GM23338 (cell line): ENCODE results near the gene LIX1L. TPM values are rescaled to one million over a fixed set of nuclear protein-coding genes. Genes with fewer than 3 reads are reported as not detected.

ENCODE experiments used
- ATAC-seq: fragments of 200-7000 bp; cut with Tn5 transposase; 3 replicates; pipeline ENCODE4 v1.9.1; 2020
- DNase-seq: peaks from one replicate; pipeline ENCODE4 v3.0.0-alpha.2; 2015; ENCODE audit warnings: low spot score
- H2AFZ ChIP-seq: fragments of 200-600 bp; sonication (generic); 2 replicates; pipeline ENCODE4 v1.8.0; 2016; ENCODE audit warnings: antibody characterized with exemption, mild to moderate bottlenecking, moderate library complexity
- H3F3A ChIP-seq: fragments of 200-600 bp; sonication (generic); replicated peaks from 2 replicates; pipeline ENCODE4 v1.8.0; 2017; ENCODE audit warnings: antibody characterized with exemption, mixed run types, low read depth
- H3K27ac ChIP-seq: fragments of 200-600 bp; sonication (generic); 2 replicates; pipeline ENCODE4 v1.6.1; 2016; ENCODE audit warnings: low read depth
- H3K27me3 ChIP-seq: fragments of 200-600 bp; sonication (generic); 2 replicates; pipeline ENCODE4 v1.8.0; 2016; ENCODE audit warnings: mild to moderate bottlenecking, mixed run types, moderate library complexity; ENCODE audit not compliant: insufficient read depth
- H3K36me3 ChIP-seq: fragments of 200-600 bp; sonication (generic); 2 replicates; pipeline ENCODE4 v1.8.0; 2016; ENCODE audit warnings: mild to moderate bottlenecking; ENCODE audit not compliant: insufficient read depth
- H3K4me1 ChIP-seq: fragments of 200-600 bp; sonication (generic); 2 replicates; pipeline ENCODE4 v1.8.0; 2016; ENCODE audit warnings: mild to moderate bottlenecking, moderate library complexity; ENCODE audit not compliant: insufficient read depth
- H3K4me2 ChIP-seq: fragments of 200-600 bp; sonication (generic); 2 replicates; pipeline ENCODE4 v1.7.1; 2017; ENCODE audit warnings: mixed run types
- H3K4me3 ChIP-seq: fragments of 200-600 bp; sonication (generic); 2 replicates; pipeline ENCODE4 v1.6.1; 2016; ENCODE audit warnings: mixed run types
- H3K79me2 ChIP-seq: fragments of 200-600 bp; sonication (generic); replicated peaks from 2 replicates; pipeline ENCODE4 v1.8.0; 2017; ENCODE audit warnings: mild to moderate bottlenecking; ENCODE audit not compliant: insufficient read depth
- H3K9me2 ChIP-seq: fragments of 200-600 bp; sonication (generic); 2 replicates; pipeline ENCODE4 v1.8.0; 2017; ENCODE audit not compliant: insufficient read depth
- H4K20me1 ChIP-seq: fragments of 200-600 bp; sonication (generic); replicated peaks from 2 replicates; pipeline ENCODE4 v1.8.0; 2017; ENCODE audit warnings: mild to moderate bottlenecking; ENCODE audit not compliant: insufficient read depth
- H3K27ac Mint-ChIP-seq: 2 replicates; pipeline ENCODE4 v1.8.0; 2020; ENCODE audit warnings: inconsistent platforms, mild to moderate bottlenecking, moderate library complexity, mixed read lengths
- H3K27me3 Mint-ChIP-seq: 3 replicates; pipeline ENCODE4 v1.8.0; 2022; ENCODE audit warnings: low read depth, mild to moderate bottlenecking, moderate library complexity, mixed read lengths, inconsistent platforms; ENCODE audit not compliant: insufficient read depth, poor library complexity
- H3K36me3 Mint-ChIP-seq: 3 replicates; pipeline ENCODE4 v1.8.0; 2021; ENCODE audit warnings: low read depth, mild to moderate bottlenecking, inconsistent platforms, moderate library complexity, mixed read lengths
- H3K4me1 Mint-ChIP-seq: 3 replicates; pipeline ENCODE4 v1.8.0; 2020; ENCODE audit warnings: mild to moderate bottlenecking, inconsistent platforms, mixed read lengths
- H3K4me3 Mint-ChIP-seq: 3 replicates; pipeline ENCODE4 v1.8.0; 2021; ENCODE audit warnings: moderate library complexity, mild to moderate bottlenecking, inconsistent platforms, mixed read lengths
- H3K9me3 Mint-ChIP-seq: 3 replicates; pipeline ENCODE4 v1.8.0; 2020; ENCODE audit warnings: moderate library complexity, mild to moderate bottlenecking, inconsistent platforms, mixed read lengths
- CREB1 ChIP-seq: fragments of 250-450 bp; sonication (Bioruptor Pico); IDR thresholded peaks from 2 replicates; pipeline ENCODE4 v1.5.0; 2020; ENCODE audit warnings: low read depth, mild to moderate bottlenecking, moderate library complexity
- ETS1 ChIP-seq: IDR thresholded peaks from 2 replicates; pipeline ENCODE4 v1.6.1; 2016; ENCODE audit warnings: antibody characterized with exemption
- EZH2 ChIP-seq: fragments of 200-600 bp; sonication (generic); IDR thresholded peaks from one replicate; pipeline ENCODE4 v1.8.0; 2017; ENCODE audit warnings: antibody characterized with exemption, mild to moderate bottlenecking, low read depth; ENCODE audit not compliant: unreplicated experiment
- EZH2phosphoT487 ChIP-seq: fragments of 200-600 bp; sonication (generic); IDR thresholded peaks from one replicate; pipeline ENCODE4 v1.8.1; 2018; ENCODE audit warnings: antibody characterized with exemption; ENCODE audit not compliant: unreplicated experiment
- JUNB ChIP-seq: IDR thresholded peaks from one replicate; pipeline ENCODE4 v1.6.1; 2016; ENCODE audit warnings: antibody characterized with exemption; ENCODE audit not compliant: unreplicated experiment
- NANOG ChIP-seq: IDR thresholded peaks from 2 replicates; pipeline ENCODE4 v1.6.1; 2016; ENCODE audit warnings: antibody characterized with exemption, borderline replicate concordance
- POLR2AphosphoS5 ChIP-seq: IDR thresholded peaks from 2 replicates; pipeline ENCODE4 v1.6.1; 2016; ENCODE audit warnings: antibody characterized with exemption, low read depth
- REST ChIP-seq: IDR thresholded peaks from one replicate; pipeline ENCODE4 v1.6.1; 2018; ENCODE audit warnings: antibody characterized with exemption; ENCODE audit not compliant: unreplicated experiment
- STAT1 ChIP-seq: IDR thresholded peaks from one replicate; pipeline ENCODE4 v1.6.1; 2016; ENCODE audit warnings: antibody characterized with exemption; ENCODE audit not compliant: unreplicated experiment
- ZNF331 ChIP-seq: fragments of 250-450 bp; sonication (Bioruptor Pico); IDR thresholded peaks from 2 replicates; pipeline ENCODE4 v1.5.0; 2020; ENCODE audit warnings: low read depth, mild to moderate bottlenecking, moderate library complexity
- polyA plus RNA-seq: library from polyadenylated mRNA; unstranded; fragments of >200 nt; fragmentation: Nextera tagmentation; extraction: Ambion mirVana; gene quantifications from 2 replicates; pipeline ENCODE4 v1.2.1, GENCODE V29; 2016
- total RNA-seq: library from RNA; depleted of rRNA; stranded (reverse); fragments of >200 nt; shearing (Covaris generic); gene quantifications from 2 replicates; pipeline ENCODE4 v1.2.3, GENCODE V29; 2014

The LIX1L gene
- total and polyA plus RNA-seq, 2 experiments from 2014 or later = 0.76 to 2.6 TPM

- H3K27me3 ChIP-seq = no peaks in the 10 kb centered on the region
- Mint-ChIP-seq H3K36me3 (peaks cover 13% of the 10 kb centered on the region), H3K27me3 (peaks cover 3% of the 10 kb centered on the region), H3K4me3 (no peak overlapping the region; the same call in 2 of the 3 replicates), H3K9me3 (no peaks in the 10 kb centered on the region), H3K27ac (no peak overlapping the region), H3K4me1 (peaks cover 32% of the 10 kb centered on the region)
- H2AFZ ChIP-seq = no peak overlapping the region; the same call in 1 of the 2 replicates
- H3K4me3 ChIP-seq = no peak overlapping the region
- H3K4me1 ChIP-seq = peaks cover 9% of the 10 kb centered on the region
- ATAC-seq = no peak
- no peaks in the 10 kb centered on the region for H3K9me2 ChIP-seq
- H3K36me3 ChIP-seq = no peaks in the 10 kb centered on the region
- no peak overlapping the region for H3K27ac ChIP-seq
- no peaks in the 10 kb centered on the region for H4K20me1 ChIP-seq
- no peaks in the 10 kb centered on the region for H3F3A ChIP-seq
- TF ChIP-seq EZH2 = no peak
- no peak for TF ChIP-seq POLR2AphosphoS5
- no peak for TF ChIP-seq ETS1
- no peak for TF ChIP-seq EZH2phosphoT487
- no peak for TF ChIP-seq JUNB
- TF ChIP-seq REST = no peak
- no peak overlapping the region for H3K4me2 ChIP-seq
- no peak for DNase-seq
- H3K79me2 ChIP-seq = no peaks in the 10 kb centered on the region
These were observed 30.1 kb upstream of the LIX1L start for GRCh38 chr1:145987926-145988325.

- no peaks in the 10 kb centered on the region for H4K20me1 ChIP-seq
- Mint-ChIP-seq H3K4me3 (no peak overlapping the region), H3K27me3 (peaks cover 3% of the 10 kb centered on the region), H3K4me1 (peaks cover 31% of the 10 kb centered on the region), H3K27ac (no peak overlapping the region), H3K9me3 (no peaks in the 10 kb centered on the region), H3K36me3 (peaks cover under 1% of the 10 kb centered on the region; the same call in 2 of the 3 replicates)
- no peak overlapping the region for H2AFZ ChIP-seq
- no peaks in the 10 kb centered on the region for H3K27me3 ChIP-seq
- H3K4me2 ChIP-seq = no peak overlapping the region
- no peaks in the 10 kb centered on the region for H3F3A ChIP-seq
- no peak for ATAC-seq
- H3K9me2 ChIP-seq = no peaks in the 10 kb centered on the region
- no peaks in the 10 kb centered on the region for H3K79me2 ChIP-seq
- H3K36me3 ChIP-seq = no peaks in the 10 kb centered on the region
- no peak for DNase-seq
- H3K4me3 ChIP-seq = no peak overlapping the region
- TF ChIP-seq STAT1 (no peak), POLR2AphosphoS5 (no peak), NANOG (no peak), EZH2phosphoT487 (no peak), ETS1 (no peak), EZH2 (no peak), CREB1 (CRISPR knock-in tag) (no peak), ZNF331 (CRISPR knock-in tag) (no peak), JUNB (no peak)
- peaks cover 9% of the 10 kb centered on the region for H3K4me1 ChIP-seq
- H3K27ac ChIP-seq = no peak overlapping the region
These were observed 28.7 kb upstream of the LIX1L start for GRCh38 chr1:145986551-145986950.
